NCI-H2196 (cell line): ENCODE results near the gene CAPN15.

Experiments used
- DNase-seq: peaks from one replicate; lab custom pipeline; 2025; ENCODE audit not compliant: unreplicated experiment; lab: John Stamatoyannopoulos, UW

The CAPN15 gene

DNA sequence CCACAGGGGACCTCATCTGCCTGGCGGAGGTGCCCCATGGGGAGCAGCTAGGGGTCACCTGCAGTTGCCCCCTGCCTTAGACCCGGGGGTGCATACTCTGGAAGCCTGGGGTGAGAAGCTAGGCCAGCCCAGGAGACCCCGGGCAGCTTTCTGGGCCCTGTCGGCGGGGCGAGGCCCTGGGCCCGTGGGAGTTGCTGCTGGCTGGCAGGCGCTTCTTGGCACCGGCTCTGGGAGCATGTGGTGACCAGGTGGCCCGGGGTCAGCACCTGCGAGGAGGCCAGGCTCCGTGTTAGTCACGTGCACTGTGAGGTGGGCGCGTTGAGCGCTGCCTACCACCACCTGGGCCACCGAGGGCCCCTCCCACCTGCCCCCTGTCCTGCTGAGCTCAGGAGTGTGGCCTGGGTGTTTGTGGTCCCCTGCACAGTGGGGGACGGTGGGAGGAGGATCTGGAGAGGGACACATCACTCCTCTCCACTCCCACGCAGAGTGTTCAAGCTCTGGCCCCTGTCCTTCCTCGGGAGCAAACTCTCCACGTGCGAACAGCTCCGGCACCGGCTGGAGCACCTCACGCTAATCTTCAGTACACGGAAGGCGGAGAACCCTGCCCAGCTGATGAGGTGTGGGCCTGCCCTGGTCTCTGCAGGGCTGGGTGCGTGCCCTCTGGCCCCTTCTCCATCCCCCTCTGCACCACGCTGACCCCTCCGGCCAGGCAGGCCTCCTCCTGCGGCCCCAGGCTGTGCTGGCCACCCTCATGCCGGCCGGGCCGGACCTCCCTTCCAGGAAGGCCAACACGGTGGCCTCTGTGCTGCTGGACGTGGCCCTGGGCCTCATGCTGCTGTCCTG lies 48.1 kb downstream of the CAPN15 start:
- no peak for DNase-seq

DNA sequence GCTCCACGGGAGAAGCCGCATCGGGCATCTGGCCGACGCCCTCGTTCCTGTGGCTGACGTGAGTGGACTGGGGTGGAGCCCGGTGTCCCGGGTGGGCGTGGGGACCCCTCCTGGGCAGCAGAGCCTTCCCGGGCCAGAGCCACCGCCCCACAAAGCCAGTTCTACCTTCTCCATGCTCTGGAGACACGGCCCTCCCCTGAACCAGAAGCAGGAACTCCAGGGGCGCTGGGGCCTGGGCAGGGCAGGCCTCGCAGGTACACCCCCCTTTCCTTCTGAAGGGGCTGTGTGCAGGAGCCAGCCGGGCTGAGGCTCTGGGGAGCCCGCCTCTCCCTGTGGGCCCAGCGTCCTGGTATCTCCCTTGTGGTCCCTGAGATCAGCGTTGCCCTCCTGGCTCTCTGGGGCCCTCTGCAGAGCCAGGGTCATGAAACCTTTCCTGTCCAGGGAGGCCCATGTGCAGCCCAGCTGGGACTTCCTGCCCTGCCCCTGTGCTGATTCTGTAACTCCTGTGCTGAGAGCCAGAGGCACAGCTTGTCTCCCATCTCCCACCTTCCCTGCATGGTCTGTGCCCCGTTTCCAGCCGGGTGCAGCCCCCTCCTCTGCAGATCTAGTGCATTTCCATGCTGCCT lies 48.8 kb downstream of the CAPN15 start:
- no peak for DNase-seq

DNA sequence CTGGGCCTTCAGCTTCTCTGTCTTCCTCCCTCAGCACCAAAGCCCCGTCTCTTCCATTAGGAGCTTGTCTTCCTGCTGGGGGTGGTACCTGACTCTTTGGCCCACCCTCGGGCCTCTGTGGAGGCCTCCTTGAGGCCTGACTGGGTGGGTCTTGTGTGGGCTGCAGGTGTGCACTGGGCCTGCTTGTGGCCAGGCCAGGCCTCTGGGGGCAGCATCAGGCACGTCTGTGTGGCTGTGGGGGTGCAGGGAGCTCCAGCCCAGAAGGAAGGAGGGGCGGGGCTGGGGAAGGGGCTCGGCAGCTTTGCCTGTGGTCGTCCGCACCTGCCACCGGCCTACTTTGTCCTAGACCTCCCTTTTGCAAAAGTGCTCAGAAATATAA lies 49.3 kb downstream of the CAPN15 start:
- no peak for DNase-seq

DNA sequence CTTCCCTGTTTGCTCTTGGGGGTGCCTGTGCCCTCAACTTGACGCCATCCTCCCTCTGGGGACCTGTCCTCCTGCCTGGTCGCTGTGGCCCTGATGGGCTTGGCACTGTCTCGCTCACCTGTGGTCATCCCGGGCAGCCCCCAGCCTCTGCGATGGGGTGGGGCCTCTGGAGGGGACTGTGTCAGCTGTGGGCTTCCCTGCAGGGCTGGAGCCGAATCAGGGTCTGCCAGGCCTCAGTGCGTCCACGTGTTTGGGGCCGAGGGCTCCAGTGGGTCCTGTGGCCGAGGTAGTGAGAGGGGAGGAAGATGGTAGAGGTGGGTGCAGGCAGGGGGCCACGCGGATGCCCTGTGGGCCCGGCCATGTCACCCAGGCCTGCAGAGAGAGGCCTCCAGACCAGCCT lies 50.3 kb downstream of the CAPN15 start:
- DNase-seq = no peak

DNA sequence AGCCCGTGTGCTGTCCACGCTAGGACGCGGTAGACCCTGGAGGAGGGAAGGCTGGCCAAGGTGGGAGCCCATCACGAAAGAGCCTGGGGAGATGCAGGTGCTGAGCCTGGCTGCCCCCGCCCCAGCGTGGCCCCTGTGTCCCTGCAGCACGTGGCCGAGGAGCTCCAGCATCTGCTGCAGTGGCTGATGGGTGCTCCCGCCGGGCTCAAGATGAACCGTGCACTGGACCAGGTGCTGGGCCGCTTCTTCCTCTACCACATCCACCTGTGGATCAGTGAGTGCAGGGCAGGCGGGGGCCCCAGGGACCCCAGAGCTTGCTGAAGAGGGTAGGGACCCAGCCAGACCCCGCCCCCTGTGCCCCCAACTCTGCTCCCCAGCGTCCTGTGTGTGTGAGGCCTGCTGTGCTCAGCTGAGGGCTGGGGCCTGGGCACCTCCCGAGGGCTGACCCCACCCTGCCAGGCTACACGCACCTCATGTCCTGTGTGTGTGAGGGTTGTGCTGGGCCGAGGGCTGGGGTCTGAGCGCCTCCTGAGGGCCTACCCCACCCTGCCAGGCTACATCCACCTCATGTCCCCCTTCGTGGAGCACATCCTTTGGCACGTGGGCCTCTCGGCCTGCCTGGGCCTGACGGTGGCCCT lies 50.8 kb downstream of the CAPN15 start:
- DNase-seq = no peak

DNA sequence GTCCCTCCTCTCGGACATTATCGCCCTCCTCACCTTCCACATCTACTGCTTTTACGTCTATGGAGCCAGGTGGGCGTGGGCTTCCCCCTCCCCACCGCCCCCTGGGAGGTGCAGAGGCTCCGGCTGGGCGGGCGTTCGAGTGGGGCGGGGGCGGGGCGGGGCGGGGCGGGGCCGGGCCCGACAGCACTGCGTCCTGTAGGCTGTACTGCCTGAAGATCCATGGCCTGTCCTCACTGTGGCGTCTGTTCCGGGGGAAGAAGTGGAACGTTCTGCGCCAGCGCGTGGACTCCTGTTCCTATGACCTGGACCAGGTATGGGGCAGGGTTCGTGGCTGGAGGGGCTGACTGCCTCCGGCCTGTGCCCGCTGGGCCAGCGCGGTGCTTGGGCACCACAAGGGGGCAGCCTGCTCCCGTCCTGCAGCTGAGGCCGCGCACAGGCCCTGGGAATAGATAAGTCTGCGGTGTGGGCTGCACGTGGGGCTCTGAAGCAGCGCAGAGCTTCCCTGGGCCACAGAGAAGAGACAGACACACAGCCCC lies 51.4 kb downstream of the CAPN15 start:
- peak; percentile 30 for DNase-seq

DNA sequence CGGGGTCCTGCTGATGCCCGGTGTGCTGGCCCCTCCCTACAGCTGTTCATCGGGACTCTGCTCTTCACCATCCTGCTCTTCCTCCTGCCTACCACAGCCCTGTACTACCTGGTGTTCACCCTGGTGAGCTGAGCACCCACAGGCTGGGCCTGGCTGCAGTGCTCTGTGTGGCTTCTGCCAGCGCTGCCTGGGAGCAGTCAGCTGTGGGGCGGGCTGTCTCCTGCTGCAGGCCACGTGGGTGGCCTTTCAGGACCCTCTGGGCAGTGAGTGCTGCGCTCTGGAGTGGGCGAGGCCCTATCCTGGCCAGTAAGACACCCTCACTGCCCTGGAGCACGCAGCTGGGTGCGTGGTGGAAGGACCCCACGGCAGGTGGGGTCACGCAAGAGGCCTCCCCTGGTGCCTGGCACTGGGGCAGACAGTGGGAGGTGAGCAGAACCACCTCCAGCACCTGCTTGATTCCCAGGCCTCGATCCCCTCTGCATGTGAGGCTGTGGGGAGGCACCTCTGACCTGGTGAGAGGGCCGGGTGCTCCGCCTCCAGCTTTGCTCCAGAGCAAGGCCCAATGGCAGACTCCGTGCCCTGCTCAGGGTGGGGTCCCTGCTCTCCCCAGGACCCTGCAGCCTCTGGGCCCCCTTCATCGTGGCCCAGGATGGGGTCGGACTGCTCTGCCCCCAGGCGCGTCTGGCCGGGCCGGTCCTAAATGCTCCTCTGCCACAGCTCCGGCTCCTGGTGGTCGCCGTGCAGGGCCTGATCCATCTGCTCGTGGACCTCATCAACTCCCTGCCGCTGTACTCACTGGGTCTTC lies 52.8 kb downstream of the CAPN15 start:
- DNase-seq = no peak

DNA sequence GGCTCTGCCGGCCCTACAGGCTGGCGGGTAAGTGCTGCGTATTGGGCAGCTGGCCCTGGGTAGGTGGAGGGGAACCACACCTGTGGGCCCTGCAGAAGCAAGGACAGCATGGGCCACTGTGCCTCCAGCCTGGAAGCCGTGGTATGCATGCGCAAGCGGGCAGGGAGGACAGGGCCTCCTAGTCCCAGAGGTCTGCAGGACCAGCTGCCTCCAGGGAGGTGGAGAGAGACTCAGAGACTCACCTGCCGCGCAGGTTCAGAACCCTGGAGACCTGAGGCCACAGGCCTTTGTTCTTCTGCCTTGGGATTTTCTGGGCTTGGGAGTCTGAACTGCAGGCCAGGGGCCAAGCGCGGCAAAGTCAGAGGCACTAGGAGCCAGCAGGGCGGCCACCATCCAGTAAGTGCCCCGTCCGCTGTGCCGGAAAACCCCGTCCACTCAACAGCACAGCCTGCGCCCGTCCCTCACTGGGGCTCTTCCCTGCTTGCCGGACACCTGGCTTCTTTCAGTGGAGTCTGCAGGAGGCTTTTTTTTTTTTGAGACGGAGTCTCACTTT lies 53.5 kb downstream of the CAPN15 start:
- no peak for DNase-seq

DNA sequence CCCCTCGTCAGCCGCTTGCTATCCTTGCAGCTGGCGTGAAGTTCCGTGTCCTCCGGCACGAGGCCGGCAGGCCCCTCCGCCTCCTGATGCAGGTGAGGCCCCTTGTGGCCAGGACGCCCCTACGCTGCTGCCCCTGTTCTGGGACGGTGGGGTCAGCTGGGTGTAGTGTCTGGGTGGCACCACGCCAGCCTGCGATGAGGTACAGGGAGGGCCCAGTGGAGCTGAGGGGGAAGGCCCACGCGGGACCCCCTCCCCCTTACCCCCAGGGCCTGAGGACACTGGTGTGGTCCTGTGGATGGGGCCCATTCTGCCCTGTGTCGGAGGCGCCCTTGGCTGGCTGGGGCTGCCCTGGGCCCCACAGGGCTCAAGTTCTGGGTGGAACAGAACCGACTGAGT lies 54.7 kb downstream of the CAPN15 start:
- DNase-seq = no peak

DNA sequence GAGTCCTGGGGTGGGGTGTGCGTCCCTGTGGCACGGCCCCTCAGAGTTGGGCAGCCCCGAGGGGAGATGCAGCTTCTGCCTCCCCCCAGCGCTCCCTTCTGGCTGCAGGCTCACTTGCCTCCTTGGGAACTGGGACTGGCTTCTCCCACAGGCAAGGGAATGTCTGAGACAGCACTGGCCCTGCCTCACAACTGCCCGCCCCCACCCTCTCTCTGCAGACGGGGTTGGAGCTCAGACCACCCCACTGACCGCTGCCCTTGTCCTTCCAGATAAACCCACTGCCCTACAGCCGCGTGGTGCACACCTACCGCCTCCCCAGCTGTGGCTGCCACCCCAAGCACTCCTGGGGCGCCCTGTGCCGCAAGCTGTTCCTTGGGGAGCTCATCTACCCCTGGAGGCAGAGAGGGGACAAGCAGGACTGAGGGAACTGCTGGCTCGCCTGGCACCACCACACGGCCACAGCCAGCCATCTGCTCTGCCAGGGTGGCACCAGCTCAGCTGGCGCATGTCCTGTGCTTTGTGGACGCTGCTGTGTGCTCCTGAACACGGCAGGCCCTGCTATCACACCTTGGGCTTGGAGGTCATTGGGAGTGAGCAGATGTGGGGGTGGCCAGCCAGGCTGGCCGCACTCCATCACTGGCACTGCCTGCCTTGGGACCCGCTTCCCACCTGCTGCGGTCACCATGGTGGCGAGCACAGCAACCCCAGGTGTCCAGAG lies 55.3 kb downstream of the CAPN15 start:
- DNase-seq = no peak

DNA sequence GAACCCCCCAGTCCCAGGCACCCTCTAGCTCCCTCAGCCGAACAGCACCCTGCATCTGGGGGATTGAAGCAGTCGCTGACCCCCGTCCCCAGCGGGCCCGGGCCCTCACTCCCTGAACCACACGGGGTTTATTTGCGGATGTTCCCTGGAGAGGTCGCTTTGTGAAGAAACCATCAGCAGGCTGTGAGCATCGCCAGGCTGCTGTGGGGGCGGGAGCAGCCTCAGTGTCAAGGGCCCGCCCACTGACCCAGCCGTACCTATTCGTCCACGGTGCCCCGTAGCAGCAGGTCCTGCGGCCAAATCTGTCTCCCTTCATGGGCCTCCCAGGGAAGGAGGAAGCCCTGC lies 55.9 kb downstream of the CAPN15 start:
- DNase-seq = no peak

DNA sequence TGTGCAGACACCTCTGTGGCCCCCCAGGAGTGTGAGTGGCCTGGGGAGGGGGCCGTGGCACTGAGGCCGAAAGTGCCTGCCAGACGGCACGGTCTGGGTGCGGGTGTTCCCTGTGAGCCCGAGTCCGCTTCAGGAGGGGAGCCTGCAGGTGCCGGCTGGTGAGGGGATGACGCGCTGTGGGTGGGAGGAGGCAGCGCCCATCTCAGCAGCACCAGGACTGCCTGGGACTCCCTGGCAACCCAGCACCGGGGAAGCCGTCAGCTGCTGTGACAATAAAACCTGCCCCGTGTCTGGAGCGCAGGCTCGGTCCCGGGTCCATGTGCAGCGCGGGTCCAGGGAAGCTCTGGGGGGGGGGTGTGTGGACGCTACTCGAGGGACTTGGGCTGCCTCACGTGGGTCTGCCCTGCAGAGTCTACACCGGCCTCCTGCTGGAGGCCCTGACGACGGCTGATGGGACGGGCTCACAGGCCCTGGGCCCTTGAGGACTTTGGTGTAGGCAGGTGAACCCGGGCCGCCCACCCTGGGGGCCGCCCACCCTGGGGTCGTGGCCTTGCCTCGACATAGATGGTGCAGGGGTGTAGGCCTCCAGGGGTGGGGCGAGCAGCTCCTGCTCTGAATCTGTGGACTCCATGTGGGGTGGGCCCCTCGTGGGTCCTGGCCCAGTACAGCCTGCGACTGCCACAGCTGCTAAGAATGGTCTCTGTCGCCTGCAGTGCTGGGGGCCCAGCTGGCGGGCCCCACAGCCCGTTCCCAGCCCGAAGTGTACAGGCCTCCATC lies 56.5 kb downstream of the CAPN15 start:
- no peak for DNase-seq

DNA sequence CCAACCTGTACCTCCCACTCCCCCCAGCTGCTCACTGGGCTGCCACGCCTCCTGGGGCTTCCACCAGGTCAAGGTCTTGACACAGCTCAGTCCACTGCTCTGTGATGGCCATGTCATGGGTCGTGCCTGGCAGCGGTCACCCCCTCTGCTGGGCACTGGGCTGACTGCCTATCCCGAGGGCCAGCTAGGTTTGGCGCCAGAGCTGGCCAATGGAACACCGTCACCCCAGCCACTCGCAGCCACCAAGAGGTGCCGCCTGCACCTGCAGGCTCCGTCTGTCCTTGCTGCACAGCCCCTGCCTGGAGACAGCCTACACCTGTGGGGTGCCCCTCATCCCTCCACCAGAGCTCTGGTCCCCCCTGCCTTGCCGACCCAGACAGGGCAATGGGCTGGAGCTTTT lies 57.8 kb downstream of the CAPN15 start:
- peak; percentile 29 for DNase-seq

DNA sequence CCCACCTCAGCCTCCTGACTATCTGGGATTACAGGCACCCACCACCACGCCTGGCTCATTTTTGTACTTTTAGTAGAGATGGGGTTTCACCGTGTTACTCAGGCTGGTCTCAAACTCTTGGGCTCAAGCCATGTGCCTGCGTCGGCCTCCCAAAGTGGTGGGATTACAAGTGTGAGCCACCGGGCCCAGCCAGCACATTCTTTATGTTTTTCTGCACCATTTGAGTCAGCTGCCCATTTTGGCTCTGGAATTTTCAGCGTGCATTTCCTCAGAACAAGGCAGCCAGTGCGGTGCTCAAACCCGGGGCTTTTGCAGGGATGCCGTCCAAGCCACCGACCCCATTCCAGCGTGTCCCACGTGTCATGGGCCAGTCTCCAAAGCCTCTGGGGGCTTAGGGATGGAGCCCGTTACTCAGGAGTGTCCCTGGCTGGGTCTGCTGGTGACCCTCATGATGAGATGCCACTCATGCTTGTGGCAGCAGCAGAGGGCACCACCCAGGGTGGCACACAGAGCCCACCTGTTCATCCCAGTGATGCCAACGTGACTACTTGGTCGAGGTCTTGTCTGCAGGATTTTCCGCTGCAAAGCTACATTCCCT lies 58.6 kb downstream of the CAPN15 start:
- no peak for DNase-seq

DNA sequence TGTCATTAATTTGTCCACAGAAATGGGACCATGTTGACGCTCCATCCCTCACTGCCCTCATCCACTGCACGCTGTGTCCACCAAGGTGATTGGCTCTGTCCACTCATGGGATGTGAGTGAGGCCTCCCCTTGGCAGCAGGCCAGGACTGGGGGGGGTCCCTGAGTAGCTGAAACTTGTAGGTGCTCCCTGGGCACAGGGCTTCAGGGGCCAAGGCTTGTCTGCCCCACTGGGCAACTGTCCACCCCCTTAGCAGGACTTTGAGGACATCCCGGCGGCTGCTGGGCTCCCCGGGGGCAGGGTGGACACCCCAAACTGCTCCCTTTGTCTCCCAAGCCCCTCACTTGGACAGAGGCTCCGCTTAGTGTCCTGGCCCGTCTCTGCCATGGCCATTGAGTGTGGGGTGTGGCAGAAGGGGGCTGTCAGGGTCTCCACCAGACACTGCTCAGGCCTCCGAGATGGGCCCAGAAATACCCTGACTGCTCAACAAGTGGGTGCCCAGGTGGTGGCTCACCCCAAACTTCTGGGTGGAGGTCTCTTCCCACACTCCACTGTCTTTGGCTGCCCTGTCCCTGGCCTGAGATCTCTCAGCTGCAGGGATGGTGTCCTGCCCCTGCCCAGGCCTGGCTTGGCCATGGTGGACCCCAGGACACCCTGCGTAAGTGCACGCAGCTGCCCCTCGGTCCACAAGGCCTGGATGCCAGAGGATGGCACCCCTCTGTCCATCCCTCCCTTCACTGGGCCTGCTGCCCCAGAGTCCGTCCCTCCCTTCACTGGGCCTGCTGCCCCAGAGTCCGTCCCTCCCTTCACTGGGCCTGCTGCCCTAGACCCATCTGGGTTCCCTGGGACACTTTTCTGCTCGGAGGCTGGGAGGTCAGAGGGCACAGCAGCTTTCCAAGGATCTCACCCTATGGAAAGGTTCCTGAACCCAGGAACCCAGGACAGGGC lies 59.4 kb downstream of the CAPN15 start:
- DNase-seq = no peak

DNA sequence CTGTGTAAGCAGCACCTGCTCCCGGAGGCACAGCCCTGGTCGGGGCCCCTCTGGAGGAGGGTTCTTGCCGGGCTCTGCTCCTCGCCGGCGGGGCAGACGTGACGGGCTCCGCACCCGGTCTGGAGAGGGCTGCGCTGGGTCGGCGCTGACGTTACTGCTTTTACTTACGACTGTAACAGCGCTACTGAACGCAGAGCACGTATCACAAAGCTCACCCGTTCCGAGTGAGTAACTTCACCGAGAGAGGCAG lies 61.1 kb downstream of the CAPN15 start:
- DNase-seq = no peak

DNA sequence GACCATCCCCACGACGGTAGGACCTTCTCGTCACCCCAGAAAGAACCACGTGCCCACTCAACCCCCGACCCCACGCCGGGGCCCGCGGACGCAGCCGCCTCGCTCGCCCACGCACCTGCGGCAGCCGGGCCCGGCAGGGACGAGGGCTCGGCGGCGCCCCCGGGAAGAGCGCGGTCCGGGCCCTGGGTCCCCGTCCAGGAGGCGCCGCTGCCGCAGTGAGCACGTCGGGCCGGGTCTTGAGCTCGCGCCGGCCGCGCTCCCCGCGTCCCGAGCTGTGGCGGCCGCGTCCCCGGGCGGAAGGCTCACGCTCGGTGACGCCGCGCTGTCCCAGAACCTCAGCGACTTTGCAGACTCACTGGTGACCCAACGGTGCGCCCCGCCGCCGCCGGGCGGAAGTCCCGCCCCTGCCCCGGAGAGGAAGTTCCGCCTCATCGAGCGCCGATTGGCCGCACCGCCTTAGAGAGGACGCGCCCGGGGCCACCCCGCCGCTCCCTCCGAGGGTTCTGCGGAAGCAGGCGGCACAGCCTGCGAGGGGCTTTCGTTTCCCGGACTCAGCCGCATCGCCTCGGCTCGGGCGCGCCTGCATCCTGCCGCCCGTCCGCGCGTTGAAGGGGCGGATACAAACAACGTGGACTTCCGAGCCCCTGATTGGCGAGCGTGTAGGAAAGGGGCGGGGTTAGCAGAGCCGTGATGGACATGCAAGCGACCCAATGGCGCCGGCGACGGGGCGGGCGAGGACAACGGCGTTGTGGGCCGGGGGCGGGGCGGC lies 61.6 kb downstream of the CAPN15 start:
- DNase-seq = peak; percentile 94
